Measurements from ENCODE around the gene KRTAP12-2. TPM values are rescaled to one million over a fixed set of nuclear protein-coding genes. Genes with fewer than 3 reads are reported as not detected.

The KRTAP12-2 gene
- total RNA-seq, 3 donors from 2014 or later, result not detected

- peak in 2 of 3 donors; percentile 41 to 44 for DNase-seq
- intact Hi-C loops (cut with DNase I, micrococcal nuclease), result no loop called here
- H3K9me3 ChIP-seq, result peaks cover 11% of the 10 kb centered on the region
- peak; percentile 10 for TF ChIP-seq CTCF (IDR thresholded peaks at IDR 0.05)
- no peaks in the 10 kb centered on the region for H3K36me3 ChIP-seq (ENCODE audit: low read depth)
- H3K4me1 ChIP-seq (ENCODE audit: low read depth), result peaks cover 4% of the 10 kb centered on the region
- ATAC-seq, result peak; percentile 76
- no peak overlapping the region for H3K4me3 ChIP-seq
Measured at GRCh38 chr21:44618504-44618903, 48.2 kb downstream of the KRTAP12-2 start.

GRCh38 chr21:44617071-44617501 lies 49.6 kb downstream of the KRTAP12-2 start:
- intact Hi-C loops (cut with DNase I, micrococcal nuclease), result no loop called here
- peaks cover 4% of the 10 kb centered on the region for H3K4me1 ChIP-seq (ENCODE audit: low read depth)
- DNase-seq (peak in 1 of 3 donors; percentile 30), ATAC-seq (no peak)
- H3K9me3 ChIP-seq, result peaks cover 5% of the 10 kb centered on the region
- H3K4me3 ChIP-seq, result no peak overlapping the region
- no peak for TF ChIP-seq CTCF (IDR thresholded peaks at IDR 0.05)
- H3K36me3 ChIP-seq (ENCODE audit: low read depth), result no peaks in the 10 kb centered on the region

GRCh38 chr21:44616591-44616926 lies 50.2 kb downstream of the KRTAP12-2 start:
- peaks cover 4% of the 10 kb centered on the region for H3K4me1 ChIP-seq (ENCODE audit: low read depth)
- TF ChIP-seq CTCF (IDR thresholded peaks at IDR 0.05), result no peak
- ATAC-seq, result no peak
- H3K9me3 ChIP-seq, result peaks cover 6% of the 10 kb centered on the region
- no peak overlapping the region for H3K4me3 ChIP-seq
- no peaks in the 10 kb centered on the region for H3K36me3 ChIP-seq (ENCODE audit: low read depth)
- DNase-seq, result peak in 1 of 3 donors; percentile 37
- intact Hi-C loops (cut with DNase I, micrococcal nuclease), result no loop called here

Other genes starting within 250 kb of the KRTAP12-2 start
- 10 to 100 TPM in 1 of 3 donors, 1 to 10 TPM in 2; 2.1 to 17.9 (median 2.7) TPM for gene LRRC3, start 211.4 kb downstream of the KRTAP12-2 start, total RNA-seq
- not detected for gene KRTAP10-1, start 126.7 kb downstream of the KRTAP12-2 start, total RNA-seq
- not detected for gene KRTAP10-2, start 115.4 kb downstream of the KRTAP12-2 start, total RNA-seq
- gene KRTAP10-3, start 108.1 kb downstream of the KRTAP12-2 start, total RNA-seq, result not detected
- gene KRTAP10-4, start 93.2 kb downstream of the KRTAP12-2 start, total RNA-seq, result not detected
- not detected for gene KRTAP10-5, start 86.3 kb downstream of the KRTAP12-2 start, total RNA-seq
- gene KRTAP10-6, start 74.4 kb downstream of the KRTAP12-2 start, total RNA-seq, result not detected
- not detected for gene KRTAP10-7, start 66.3 kb downstream of the KRTAP12-2 start, total RNA-seq
- gene KRTAP10-8, start 54.8 kb downstream of the KRTAP12-2 start, total RNA-seq, result not detected
- not detected for gene KRTAP10-9, start 39.8 kb downstream of the KRTAP12-2 start, total RNA-seq
- gene KRTAP10-10, start 29.6 kb downstream of the KRTAP12-2 start, total RNA-seq, result not detected
- gene KRTAP10-11, start 20.5 kb downstream of the KRTAP12-2 start, total RNA-seq, result not detected
- gene KRTAP12-4, start 12.3 kb downstream of the KRTAP12-2 start, total RNA-seq, result not detected
- gene KRTAP12-3, start 9.0 kb downstream of the KRTAP12-2 start, total RNA-seq, result not detected
- not detected for gene KRTAP12-1, start 15.2 kb upstream of the KRTAP12-2 start, total RNA-seq
- gene KRTAP10-12, start 30.2 kb upstream of the KRTAP12-2 start, total RNA-seq, result not detected
- gene TSPEAR, start 44.6 kb upstream of the KRTAP12-2 start, total RNA-seq, result under 1 TPM in 1 of 3 donors, not detected in 2; 0.28 TPM
- gene UBE2G2, start 134.9 kb upstream of the KRTAP12-2 start, total RNA-seq, result 10 to 100 TPM; 64.2 to 85.4 (median 66.8) TPM
- 10 to 100 TPM; 68.9 to 76.9 (median 69.4) TPM for gene SUMO3, start 151.1 kb upstream of the KRTAP12-2 start, total RNA-seq
- gene PTTG1IP, start 206.8 kb upstream of the KRTAP12-2 start, total RNA-seq, result 100 to 1,000 TPM; 202 to 391 (median 286) TPM